Measurements from ENCODE around the gene CFHR4.

The CFHR4 gene

DNA sequence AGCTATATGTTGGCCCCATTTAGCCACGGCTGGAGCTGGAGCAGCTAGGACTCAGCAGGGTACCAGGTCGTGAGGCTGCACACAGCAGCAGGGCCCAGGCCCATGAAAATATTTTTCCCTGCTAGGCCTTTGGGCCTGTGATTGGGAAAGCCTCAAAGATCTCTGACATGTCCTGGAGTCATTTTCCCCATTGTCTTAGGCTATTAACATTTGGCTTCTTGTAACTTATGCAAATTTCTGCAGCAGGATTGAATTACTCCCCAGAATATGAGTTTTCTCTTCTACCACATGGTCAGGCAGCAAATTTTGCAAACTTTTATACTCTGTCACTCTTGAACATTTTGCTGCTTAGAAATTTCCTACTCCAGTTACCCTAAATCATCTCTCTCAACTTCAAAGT lies 66.9 kb downstream of the CFHR4 start:
- TF ChIP-seq, protein P1, sequence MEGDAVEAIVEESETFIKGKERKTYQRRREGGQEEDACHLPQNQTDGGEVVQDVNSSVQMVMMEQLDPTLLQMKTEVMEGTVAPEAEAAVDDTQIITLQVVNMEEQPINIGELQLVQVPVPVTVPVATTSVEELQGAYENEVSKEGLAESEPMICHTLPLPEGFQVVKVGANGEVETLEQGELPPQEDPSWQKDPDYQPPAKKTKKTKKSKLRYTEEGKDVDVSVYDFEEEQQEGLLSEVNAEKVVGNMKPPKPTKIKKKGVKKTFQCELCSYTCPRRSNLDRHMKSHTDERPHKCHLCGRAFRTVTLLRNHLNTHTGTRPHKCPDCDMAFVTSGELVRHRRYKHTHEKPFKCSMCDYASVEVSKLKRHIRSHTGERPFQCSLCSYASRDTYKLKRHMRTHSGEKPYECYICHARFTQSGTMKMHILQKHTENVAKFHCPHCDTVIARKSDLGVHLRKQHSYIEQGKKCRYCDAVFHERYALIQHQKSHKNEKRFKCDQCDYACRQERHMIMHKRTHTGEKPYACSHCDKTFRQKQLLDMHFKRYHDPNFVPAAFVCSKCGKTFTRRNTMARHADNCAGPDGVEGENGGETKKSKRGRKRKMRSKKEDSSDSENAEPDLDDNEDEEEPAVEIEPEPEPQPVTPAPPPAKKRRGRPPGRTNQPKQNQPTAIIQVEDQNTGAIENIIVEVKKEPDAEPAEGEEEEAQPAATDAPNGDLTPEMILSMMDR (conservative IDR thresholded peaks at IDR 0.05): no peak
- H3K27ac ChIP-seq: no peak overlapping the region

DNA sequence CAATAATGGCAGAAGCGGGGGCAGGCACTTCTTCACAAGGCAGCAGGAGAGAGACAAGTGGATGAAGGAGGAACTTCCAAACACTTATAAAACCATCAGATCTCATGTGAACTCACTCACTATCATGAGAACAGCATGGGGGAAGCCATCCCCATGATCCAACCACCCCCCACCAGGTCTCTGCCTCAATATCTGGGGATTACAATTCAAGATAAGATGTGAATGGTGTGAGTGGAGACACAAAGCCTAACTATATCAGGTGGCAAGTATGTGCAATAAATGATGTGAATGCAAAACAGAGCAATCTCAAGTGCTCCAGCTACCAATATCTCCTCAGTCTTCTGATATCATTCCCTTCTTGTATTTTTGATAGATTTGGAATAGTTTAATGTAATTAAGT lies 68.1 kb downstream of the CFHR4 start:
- TF ChIP-seq, protein P1 (conservative IDR thresholded peaks at IDR 0.05): no peak
- H3K27ac ChIP-seq: no peak overlapping the region

DNA sequence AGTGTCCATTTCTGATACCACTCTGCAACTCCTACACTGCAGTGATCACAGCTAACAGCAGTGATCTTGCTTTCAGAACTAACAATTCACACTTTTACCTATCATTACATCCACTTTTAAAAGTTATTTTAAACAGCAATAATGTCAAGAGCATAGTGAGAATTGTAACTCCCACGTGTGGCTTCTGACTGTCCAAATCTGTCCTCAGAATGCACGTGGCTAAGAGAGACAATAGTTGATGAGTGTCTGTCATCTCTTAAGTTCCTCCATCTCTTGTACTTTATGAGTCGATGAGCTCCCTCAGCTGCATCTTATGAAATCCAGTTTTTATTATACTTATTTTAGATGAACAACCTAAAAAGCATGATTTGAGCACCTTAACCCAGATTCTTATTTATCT lies 73.0 kb downstream of the CFHR4 start:
- H3K27ac ChIP-seq: no peak overlapping the region
- TF ChIP-seq, protein P1 (conservative IDR thresholded peaks at IDR 0.05): no peak

Data from VCaP (cell line).